Ectodermal cell (in vitro differentiated cells): ENCODE results near the gene DPH3.

ENCODE experiments used
- H3K27ac ChIP-seq: 2 replicates; pipeline ENCODE4 v1.7.0; 2013; ENCODE audit warnings: mild to moderate bottlenecking, low read depth, low read length; ENCODE audit not compliant: insufficient read depth, poor library complexity, severe bottlenecking
- H3K27me3 ChIP-seq: 2 replicates; pipeline ENCODE4 v1.7.0; 2013; ENCODE audit warnings: mild to moderate bottlenecking, low read length; ENCODE audit not compliant: insufficient read depth, control insufficient read depth, poor library complexity, severe bottlenecking
- H3K36me3 ChIP-seq: one replicate; pipeline ENCODE4 v1.7.0; 2013; ENCODE audit warnings: low read length; ENCODE audit not compliant: control insufficient read depth, insufficient read depth
- H3K4me1 ChIP-seq: one replicate; pipeline ENCODE4 v1.7.0; 2013; ENCODE audit warnings: low read length; ENCODE audit not compliant: control insufficient read depth, insufficient read depth
- H3K4me3 ChIP-seq: 2 replicates; pipeline ENCODE4 v1.7.0; 2013; ENCODE audit warnings: low read depth, low read length, control low read depth; ENCODE audit not compliant: insufficient read depth
- H3K9me3 ChIP-seq: 2 replicates; pipeline ENCODE4 v1.7.0; 2013; ENCODE audit warnings: mild to moderate bottlenecking, low read length, moderate library complexity; ENCODE audit not compliant: control insufficient read depth
- WGBS, 2 experiments: methylation state at CpG; one replicate each; pipeline ENCODE4 v1.1.7; 2013; ENCODE audit warnings: missing lambda C conversion rate in 2 of 2; 5-methylcytosine and 5-hydroxymethylcytosine counted together

DPH3 gene

GRCh38 chr3:16303037-16303575, 38.4 kb upstream of the DPH3 start:
- H3K4me1 ChIP-seq = peaks cover 14% of the 10 kb centered on the region
- no peaks in the 10 kb centered on the region for H3K9me3 ChIP-seq
- H3K4me3 ChIP-seq = no peak overlapping the region
- no peak overlapping the region for H3K27ac ChIP-seq
- H3K27me3 ChIP-seq = no peaks in the 10 kb centered on the region
- 88 to 89% methylated on average over 2 of the region's 2 CpGs for WGBS, 2 experiments
- H3K36me3 ChIP-seq = no peaks in the 10 kb centered on the region

GRCh38 chr3:16302082-16302631, 37.4 kb upstream of the DPH3 start:
- H3K4me1 ChIP-seq = peaks cover 14% of the 10 kb centered on the region
- peaks cover 5% of the 10 kb centered on the region for H3K36me3 ChIP-seq
- H3K9me3 ChIP-seq = no peaks in the 10 kb centered on the region
- no peaks in the 10 kb centered on the region for H3K27me3 ChIP-seq
- WGBS, 2 experiments = 43 to 56% methylated on average over 6 of the region's 6 CpGs
- H3K27ac ChIP-seq = peak overlapping the region; percentile 70
- no peak overlapping the region for H3K4me3 ChIP-seq

GRCh38 chr3:16301507-16301906, 36.8 kb upstream of the DPH3 start:
- peak overlapping the region; percentile 70 for H3K27ac ChIP-seq
- no peak overlapping the region for H3K4me3 ChIP-seq
- H3K9me3 ChIP-seq = no peaks in the 10 kb centered on the region
- 28 to 43% methylated on average over 4 to 6 of the region's 6 CpGs for WGBS, 2 experiments
- peaks cover 14% of the 10 kb centered on the region for H3K4me1 ChIP-seq
- H3K27me3 ChIP-seq = no peaks in the 10 kb centered on the region
- peaks cover 7% of the 10 kb centered on the region for H3K36me3 ChIP-seq

- 89 to 97% methylated on average over 2 of the region's 2 CpGs for WGBS, 2 experiments
Observed at GRCh38 chr3:16300881-16301359, 36.2 kb upstream of the DPH3 start.

GRCh38 chr3:16300307-16300706, 35.6 kb upstream of the DPH3 start:
- 94 to 96% methylated on average over 2 of the region's 2 CpGs for WGBS, 2 experiments
- no peak overlapping the region for H3K4me3 ChIP-seq
- H3K27ac ChIP-seq = no peak overlapping the region
- no peaks in the 10 kb centered on the region for H3K27me3 ChIP-seq
- H3K36me3 ChIP-seq = peaks cover 15% of the 10 kb centered on the region
- H3K9me3 ChIP-seq = no peaks in the 10 kb centered on the region
- H3K4me1 ChIP-seq = peaks cover 14% of the 10 kb centered on the region

More at GRCh38 chr3:16300881-16301359, 36.2 kb upstream of the DPH3 start:
- H3K27ac ChIP-seq = no peak overlapping the region
- no peak overlapping the region for H3K4me3 ChIP-seq
- H3K36me3 ChIP-seq = peaks cover 9% of the 10 kb centered on the region
- H3K4me1 ChIP-seq = peaks cover 14% of the 10 kb centered on the region
- no peaks in the 10 kb centered on the region for H3K27me3 ChIP-seq
- no peaks in the 10 kb centered on the region for H3K9me3 ChIP-seq

GRCh38 chr3:16299746-16300145, 35.0 kb upstream of the DPH3 start:
- no peaks in the 10 kb centered on the region for H3K9me3 ChIP-seq
- 93 to 94% methylated on average over 3 of the region's 3 CpGs for WGBS, 2 experiments
- no peaks in the 10 kb centered on the region for H3K27me3 ChIP-seq
- H3K27ac ChIP-seq = no peak overlapping the region
- H3K4me3 ChIP-seq = no peak overlapping the region
- H3K4me1 ChIP-seq = peaks cover 14% of the 10 kb centered on the region
- peaks cover 20% of the 10 kb centered on the region for H3K36me3 ChIP-seq

- peaks cover 14% of the 10 kb centered on the region for H3K4me1 ChIP-seq
- no peak overlapping the region for H3K27ac ChIP-seq
- no peaks in the 10 kb centered on the region for H3K27me3 ChIP-seq
- no peaks in the 10 kb centered on the region for H3K9me3 ChIP-seq
- peaks cover 22% of the 10 kb centered on the region for H3K36me3 ChIP-seq
- 97 to 100% methylated on average over 6 of the region's 6 CpGs for WGBS, 2 experiments
- no peak overlapping the region for H3K4me3 ChIP-seq
Observed at GRCh38 chr3:16298891-16299290, 34.1 kb upstream of the DPH3 start.

GRCh38 chr3:16297997-16298885, 33.5 kb upstream of the DPH3 start:
- no peak overlapping the region for H3K4me3 ChIP-seq
- no peak overlapping the region for H3K27ac ChIP-seq
- no peaks in the 10 kb centered on the region for H3K27me3 ChIP-seq
- no peaks in the 10 kb centered on the region for H3K9me3 ChIP-seq
- peaks cover 25% of the 10 kb centered on the region for H3K36me3 ChIP-seq
- peaks cover 14% of the 10 kb centered on the region for H3K4me1 ChIP-seq
- WGBS, 2 experiments = 93 to 96% methylated on average over 9 of the region's 9 CpGs

GRCh38 chr3:16295298-16295890, 30.7 kb upstream of the DPH3 start:
- Histone ChIP-seq H3K27ac (no peak overlapping the region), H3K4me1 (no peaks in the 10 kb centered on the region), H3K36me3 (peaks cover 25% of the 10 kb centered on the region), H3K27me3 (no peaks in the 10 kb centered on the region), H3K9me3 (no peaks in the 10 kb centered on the region), H3K4me3 (no peak overlapping the region)
- WGBS, 2 experiments = 94 to 97% methylated on average over 3 of the region's 3 CpGs

GRCh38 chr3:16294844-16295243, 30.1 kb upstream of the DPH3 start:
- Histone ChIP-seq H3K36me3 (peaks cover 25% of the 10 kb centered on the region), H3K4me1 (no peaks in the 10 kb centered on the region), H3K27ac (no peak overlapping the region), H3K4me3 (no peak overlapping the region), H3K9me3 (no peaks in the 10 kb centered on the region), H3K27me3 (no peaks in the 10 kb centered on the region)
- 97 to 99% methylated on average over 4 to 5 of the region's 5 CpGs for WGBS, 2 experiments
